ENCODE results near the gene PIGL. TPM values are rescaled to one million over a fixed set of nuclear protein-coding genes. Genes with fewer than 3 reads are reported as not detected.

PIGL gene
- total RNA-seq, 1 experiment from 2014 or later, result 44.1 TPM

DNA sequence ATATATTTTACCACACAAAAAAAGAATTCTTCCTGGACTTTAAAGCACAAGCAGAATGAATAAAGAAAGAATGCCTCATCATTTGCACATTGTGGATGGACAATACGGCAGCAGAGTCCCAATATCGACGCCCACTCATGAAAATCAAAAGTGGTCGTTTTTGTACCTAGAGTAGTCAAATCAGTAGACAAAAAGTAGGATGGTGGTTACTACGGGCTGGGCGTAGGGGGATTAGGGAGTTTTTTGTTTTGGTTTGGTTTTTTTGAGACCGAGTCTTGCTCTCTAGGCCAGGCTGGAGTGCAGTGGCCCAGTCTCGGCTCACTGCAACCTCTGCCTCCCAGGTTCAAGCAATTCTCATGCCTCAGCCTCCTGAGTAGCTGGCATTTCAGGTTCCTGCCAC is 144.9 kb downstream of the PIGL start (continued):
- TF ChIP-seq, protein P1, sequence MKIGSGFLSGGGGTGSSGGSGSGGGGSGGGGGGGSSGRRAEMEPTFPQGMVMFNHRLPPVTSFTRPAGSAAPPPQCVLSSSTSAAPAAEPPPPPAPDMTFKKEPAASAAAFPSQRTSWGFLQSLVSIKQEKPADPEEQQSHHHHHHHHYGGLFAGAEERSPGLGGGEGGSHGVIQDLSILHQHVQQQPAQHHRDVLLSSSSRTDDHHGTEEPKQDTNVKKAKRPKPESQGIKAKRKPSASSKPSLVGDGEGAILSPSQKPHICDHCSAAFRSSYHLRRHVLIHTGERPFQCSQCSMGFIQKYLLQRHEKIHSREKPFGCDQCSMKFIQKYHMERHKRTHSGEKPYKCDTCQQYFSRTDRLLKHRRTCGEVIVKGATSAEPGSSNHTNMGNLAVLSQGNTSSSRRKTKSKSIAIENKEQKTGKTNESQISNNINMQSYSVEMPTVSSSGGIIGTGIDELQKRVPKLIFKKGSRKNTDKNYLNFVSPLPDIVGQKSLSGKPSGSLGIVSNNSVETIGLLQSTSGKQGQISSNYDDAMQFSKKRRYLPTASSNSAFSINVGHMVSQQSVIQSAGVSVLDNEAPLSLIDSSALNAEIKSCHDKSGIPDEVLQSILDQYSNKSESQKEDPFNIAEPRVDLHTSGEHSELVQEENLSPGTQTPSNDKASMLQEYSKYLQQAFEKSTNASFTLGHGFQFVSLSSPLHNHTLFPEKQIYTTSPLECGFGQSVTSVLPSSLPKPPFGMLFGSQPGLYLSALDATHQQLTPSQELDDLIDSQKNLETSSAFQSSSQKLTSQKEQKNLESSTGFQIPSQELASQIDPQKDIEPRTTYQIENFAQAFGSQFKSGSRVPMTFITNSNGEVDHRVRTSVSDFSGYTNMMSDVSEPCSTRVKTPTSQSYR (CRISPR knock-in tag; IDR thresholded peaks at IDR 0.05), result no peak
- TF ChIP-seq, protein P2, sequence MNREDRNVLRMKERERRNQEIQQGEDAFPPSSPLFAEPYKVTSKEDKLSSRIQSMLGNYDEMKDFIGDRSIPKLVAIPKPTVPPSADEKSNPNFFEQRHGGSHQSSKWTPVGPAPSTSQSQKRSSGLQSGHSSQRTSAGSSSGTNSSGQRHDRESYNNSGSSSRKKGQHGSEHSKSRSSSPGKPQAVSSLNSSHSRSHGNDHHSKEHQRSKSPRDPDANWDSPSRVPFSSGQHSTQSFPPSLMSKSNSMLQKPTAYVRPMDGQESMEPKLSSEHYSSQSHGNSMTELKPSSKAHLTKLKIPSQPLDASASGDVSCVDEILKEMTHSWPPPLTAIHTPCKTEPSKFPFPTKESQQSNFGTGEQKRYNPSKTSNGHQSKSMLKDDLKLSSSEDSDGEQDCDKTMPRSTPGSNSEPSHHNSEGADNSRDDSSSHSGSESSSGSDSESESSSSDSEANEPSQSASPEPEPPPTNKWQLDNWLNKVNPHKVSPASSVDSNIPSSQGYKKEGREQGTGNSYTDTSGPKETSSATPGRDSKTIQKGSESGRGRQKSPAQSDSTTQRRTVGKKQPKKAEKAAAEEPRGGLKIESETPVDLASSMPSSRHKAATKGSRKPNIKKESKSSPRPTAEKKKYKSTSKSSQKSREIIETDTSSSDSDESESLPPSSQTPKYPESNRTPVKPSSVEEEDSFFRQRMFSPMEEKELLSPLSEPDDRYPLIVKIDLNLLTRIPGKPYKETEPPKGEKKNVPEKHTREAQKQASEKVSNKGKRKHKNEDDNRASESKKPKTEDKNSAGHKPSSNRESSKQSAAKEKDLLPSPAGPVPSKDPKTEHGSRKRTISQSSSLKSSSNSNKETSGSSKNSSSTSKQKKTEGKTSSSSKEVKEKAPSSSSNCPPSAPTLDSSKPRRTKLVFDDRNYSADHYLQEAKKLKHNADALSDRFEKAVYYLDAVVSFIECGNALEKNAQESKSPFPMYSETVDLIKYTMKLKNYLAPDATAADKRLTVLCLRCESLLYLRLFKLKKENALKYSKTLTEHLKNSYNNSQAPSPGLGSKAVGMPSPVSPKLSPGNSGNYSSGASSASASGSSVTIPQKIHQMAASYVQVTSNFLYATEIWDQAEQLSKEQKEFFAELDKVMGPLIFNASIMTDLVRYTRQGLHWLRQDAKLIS (CRISPR knock-in tag; IDR thresholded peaks at IDR 0.05; ENCODE audit: borderline replicate concordance), result no peak
- TF ChIP-seq, protein P3, sequence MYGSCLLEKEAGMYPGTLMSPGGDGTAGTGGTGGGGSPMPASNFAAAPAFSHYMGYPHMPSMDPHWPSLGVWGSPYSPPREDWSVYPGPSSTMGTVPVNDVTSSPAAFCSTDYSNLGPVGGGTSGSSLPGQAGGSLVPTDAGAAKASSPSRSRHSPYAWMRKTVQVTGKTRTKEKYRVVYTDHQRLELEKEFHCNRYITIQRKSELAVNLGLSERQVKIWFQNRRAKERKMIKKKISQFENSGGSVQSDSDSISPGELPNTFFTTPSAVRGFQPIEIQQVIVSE (CRISPR knock-in tag; IDR thresholded peaks at IDR 0.05; ENCODE audit: borderline replicate concordance), result no peak
- TF ChIP-seq, protein P4, sequence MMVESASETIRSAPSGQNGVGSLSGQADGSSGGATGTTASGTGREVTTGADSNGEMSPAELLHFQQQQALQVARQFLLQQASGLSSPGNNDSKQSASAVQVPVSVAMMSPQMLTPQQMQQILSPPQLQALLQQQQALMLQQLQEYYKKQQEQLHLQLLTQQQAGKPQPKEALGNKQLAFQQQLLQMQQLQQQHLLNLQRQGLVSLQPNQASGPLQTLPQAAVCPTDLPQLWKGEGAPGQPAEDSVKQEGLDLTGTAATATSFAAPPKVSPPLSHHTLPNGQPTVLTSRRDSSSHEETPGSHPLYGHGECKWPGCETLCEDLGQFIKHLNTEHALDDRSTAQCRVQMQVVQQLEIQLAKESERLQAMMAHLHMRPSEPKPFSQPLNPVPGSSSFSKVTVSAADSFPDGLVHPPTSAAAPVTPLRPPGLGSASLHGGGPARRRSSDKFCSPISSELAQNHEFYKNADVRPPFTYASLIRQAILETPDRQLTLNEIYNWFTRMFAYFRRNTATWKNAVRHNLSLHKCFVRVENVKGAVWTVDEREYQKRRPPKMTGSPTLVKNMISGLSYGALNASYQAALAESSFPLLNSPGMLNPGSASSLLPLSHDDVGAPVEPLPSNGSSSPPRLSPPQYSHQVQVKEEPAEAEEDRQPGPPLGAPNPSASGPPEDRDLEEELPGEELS (CRISPR knock-in tag; IDR thresholded peaks at IDR 0.05), result no peak
- TF ChIP-seq, protein P5, sequence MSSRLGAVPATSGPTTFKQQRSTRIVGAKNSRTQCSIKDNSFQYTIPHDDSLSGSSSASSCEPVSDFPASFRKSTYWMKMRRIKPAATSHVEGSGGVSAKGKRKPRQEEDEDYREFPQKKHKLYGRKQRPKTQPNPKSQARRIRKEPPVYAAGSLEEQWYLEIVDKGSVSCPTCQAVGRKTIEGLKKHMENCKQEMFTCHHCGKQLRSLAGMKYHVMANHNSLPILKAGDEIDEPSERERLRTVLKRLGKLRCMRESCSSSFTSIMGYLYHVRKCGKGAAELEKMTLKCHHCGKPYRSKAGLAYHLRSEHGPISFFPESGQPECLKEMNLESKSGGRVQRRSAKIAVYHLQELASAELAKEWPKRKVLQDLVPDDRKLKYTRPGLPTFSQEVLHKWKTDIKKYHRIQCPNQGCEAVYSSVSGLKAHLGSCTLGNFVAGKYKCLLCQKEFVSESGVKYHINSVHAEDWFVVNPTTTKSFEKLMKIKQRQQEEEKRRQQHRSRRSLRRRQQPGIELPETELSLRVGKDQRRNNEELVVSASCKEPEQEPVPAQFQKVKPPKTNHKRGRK (CRISPR knock-in tag; IDR thresholded peaks at IDR 0.05; ENCODE audit: borderline replicate concordance), result no peak
- TF ChIP-seq, protein P6, sequence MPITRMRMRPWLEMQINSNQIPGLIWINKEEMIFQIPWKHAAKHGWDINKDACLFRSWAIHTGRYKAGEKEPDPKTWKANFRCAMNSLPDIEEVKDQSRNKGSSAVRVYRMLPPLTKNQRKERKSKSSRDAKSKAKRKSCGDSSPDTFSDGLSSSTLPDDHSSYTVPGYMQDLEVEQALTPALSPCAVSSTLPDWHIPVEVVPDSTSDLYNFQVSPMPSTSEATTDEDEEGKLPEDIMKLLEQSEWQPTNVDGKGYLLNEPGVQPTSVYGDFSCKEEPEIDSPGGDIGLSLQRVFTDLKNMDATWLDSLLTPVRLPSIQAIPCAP (CRISPR knock-in tag; IDR thresholded peaks at IDR 0.05), result no peak

DNA sequence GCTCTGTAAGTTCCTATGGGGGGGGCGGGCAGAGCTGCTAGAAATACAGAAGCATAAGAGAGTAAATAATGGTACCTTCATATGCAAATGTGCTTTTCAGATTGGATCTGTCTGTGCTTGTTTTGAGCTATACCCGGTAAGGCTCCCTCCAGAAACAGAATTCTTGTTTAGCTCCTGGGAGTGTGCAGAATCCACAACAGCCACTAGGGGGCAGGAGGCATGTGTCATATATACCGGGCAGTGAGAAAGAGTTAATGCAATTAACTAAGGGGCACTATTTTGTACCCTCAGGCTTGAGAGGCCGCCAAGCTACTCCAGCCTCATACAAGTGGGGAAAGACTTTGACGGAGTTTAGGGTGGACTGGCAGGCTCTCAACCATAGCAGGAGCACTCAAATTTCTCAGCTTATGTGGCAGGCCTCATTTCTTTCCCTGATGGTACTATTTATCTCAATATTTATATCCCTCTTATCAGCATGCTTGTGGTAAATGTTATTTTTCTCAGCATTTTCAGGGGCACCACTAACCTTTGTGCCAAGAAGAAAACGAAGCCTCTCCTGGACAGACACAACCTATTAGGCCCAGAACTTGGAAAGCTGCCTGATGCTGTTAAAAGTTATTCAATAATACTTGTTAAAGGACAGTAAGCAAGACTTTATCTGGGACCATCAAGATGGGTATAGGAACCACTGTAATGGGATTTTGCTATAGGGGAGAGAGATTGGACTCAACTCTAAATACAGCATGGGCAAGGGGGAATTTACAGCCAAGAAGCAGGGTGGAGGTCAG is 146.9 kb downstream of the PIGL start:
- ChIA-PET CTCF (interaction anchor here (0.6 to 3.8 kb wide), 52 partner anchors 11 to 225 kb away, joined by 3 to 96 read pairs (median 6); partner anchors contain the start of genes CENPV, LRRC75A, TRPV2 and UBB), POLR2A (interaction anchor here (0.5 to 1.3 kb wide), 6 partner anchors 11 to 174 kb away, joined by 3 to 7 read pairs (median 3); partner anchors contain the start of gene UBB)
- Mint-ChIP-seq H3K4me1 (0 out of 2 replicates have a peak, but pooled peaks cover 3% of the 10 kb centered on the region), H3K27me3 (ENCODE audit: low read depth) (peaks cover 3% of the 10 kb centered on the region; the same call in 1 of the 2 replicates), H3K36me3 (no peaks in the 10 kb centered on the region), H3K27ac (no peak overlapping the region), H3K4me3 (no peak overlapping the region), H3K9me3 (no peaks in the 10 kb centered on the region)
- ATAC-seq (peak; percentile 98), DNase-seq (ENCODE audit: low spot score) (peak; percentile 85)
- TF ChIP-seq, protein P7, sequence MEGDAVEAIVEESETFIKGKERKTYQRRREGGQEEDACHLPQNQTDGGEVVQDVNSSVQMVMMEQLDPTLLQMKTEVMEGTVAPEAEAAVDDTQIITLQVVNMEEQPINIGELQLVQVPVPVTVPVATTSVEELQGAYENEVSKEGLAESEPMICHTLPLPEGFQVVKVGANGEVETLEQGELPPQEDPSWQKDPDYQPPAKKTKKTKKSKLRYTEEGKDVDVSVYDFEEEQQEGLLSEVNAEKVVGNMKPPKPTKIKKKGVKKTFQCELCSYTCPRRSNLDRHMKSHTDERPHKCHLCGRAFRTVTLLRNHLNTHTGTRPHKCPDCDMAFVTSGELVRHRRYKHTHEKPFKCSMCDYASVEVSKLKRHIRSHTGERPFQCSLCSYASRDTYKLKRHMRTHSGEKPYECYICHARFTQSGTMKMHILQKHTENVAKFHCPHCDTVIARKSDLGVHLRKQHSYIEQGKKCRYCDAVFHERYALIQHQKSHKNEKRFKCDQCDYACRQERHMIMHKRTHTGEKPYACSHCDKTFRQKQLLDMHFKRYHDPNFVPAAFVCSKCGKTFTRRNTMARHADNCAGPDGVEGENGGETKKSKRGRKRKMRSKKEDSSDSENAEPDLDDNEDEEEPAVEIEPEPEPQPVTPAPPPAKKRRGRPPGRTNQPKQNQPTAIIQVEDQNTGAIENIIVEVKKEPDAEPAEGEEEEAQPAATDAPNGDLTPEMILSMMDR (IDR thresholded peaks at IDR 0.05), result peak; percentile 85
- TF ChIP-seq ZNF263 (CRISPR knock-in tag; IDR thresholded peaks at IDR 0.05; ENCODE audit: low read depth), result no peak

All from WTC11 (cell line).